Activated CD4-positive, alpha-beta T cell treated with anti-CD3 and anti-CD28 coated beads, Interleukin-2, amount 10 ng/mL, durations not matched to agents 7 days and 5 days (primary cell): ENCODE results near the gene RAB11FIP4. TPM values are rescaled to one million over a fixed set of nuclear protein-coding genes. Genes with fewer than 3 reads are reported as not detected.

Experiments used
- CTCF ChIA-PET: fragments of 350-600 bp; sonication (Branson Sonifier 250); formaldehyde crosslinking; loops from one replicate; lab custom pipeline; 2021; ENCODE audit warnings: antibody characterized with exemption; lab: Charles Lee
- POLR2A ChIA-PET: fragments of 350-600 bp; sonication (Branson Sonifier 250); formaldehyde crosslinking; loops from one replicate; lab custom pipeline; 2021; ENCODE audit warnings: antibody characterized with exemption; lab: Charles Lee
- DNase-seq: peaks from one replicate; pipeline ENCODE4 v3.0.0-alpha.2; 2020
- H3K27ac Mint-ChIP-seq: one replicate; pipeline ENCODE4 v1.8.0; 2021; ENCODE audit warnings: mild to moderate bottlenecking, moderate library complexity, mixed read lengths
- H3K27me3 Mint-ChIP-seq: one replicate; pipeline ENCODE4 v1.8.0; 2021; ENCODE audit warnings: mixed read lengths
- H3K36me3 Mint-ChIP-seq: one replicate; pipeline ENCODE4 v1.8.0; 2021; ENCODE audit warnings: low read depth, mixed read lengths
- H3K4me1 Mint-ChIP-seq: one replicate; pipeline ENCODE4 v1.8.0; 2021; ENCODE audit warnings: mixed read lengths
- H3K4me3 Mint-ChIP-seq: one replicate; pipeline ENCODE4 v1.8.0; 2021; ENCODE audit warnings: mild to moderate bottlenecking, moderate library complexity, mixed read lengths
- H3K9me3 Mint-ChIP-seq: one replicate; pipeline ENCODE4 v1.8.0; 2021; ENCODE audit warnings: mixed read lengths
- total RNA-seq, 2 experiments: library from RNA; stranded (reverse); gene quantifications; one replicate each; pipeline ENCODE4 v1.2.3, GENCODE V29; 2021

The RAB11FIP4 gene
- total RNA-seq, 2 experiments from 2014 or later = 34.4 to 35.5 TPM

GRCh38 chr17:31490671-31491375, 99.3 kb downstream of the RAB11FIP4 start:
- DNase-seq = no peak
- Mint-ChIP-seq H3K36me3 (peaks cover 2% of the 10 kb centered on the region), H3K4me3 (no peak overlapping the region), H3K9me3 (no peaks in the 10 kb centered on the region), H3K27me3 (no peaks in the 10 kb centered on the region), H3K4me1 (peaks cover 79% of the 10 kb centered on the region), H3K27ac (peak overlapping the region; percentile 98)
- ChIA-PET POLR2A (no interaction called here), CTCF (interaction anchor here (0.8 to 2.4 kb wide), 2 partner anchors 9 to 20 kb away, joined by 3 to 9 read pairs; no protein-coding TSS in a partner anchor)

- no peaks in the 10 kb centered on the region for H3K27me3 Mint-ChIP-seq
- H3K27ac Mint-ChIP-seq = peak overlapping the region; percentile 98
- peaks cover 2% of the 10 kb centered on the region for H3K36me3 Mint-ChIP-seq
- H3K4me3 Mint-ChIP-seq = no peak overlapping the region
- ChIA-PET POLR2A (no interaction called here), CTCF (interaction anchor here (0.8 to 2.4 kb wide), 2 partner anchors 10 to 19 kb away, joined by 3 to 9 read pairs; no protein-coding TSS in a partner anchor)
- DNase-seq = no peak
- peaks cover 84% of the 10 kb centered on the region for H3K4me1 Mint-ChIP-seq
- H3K9me3 Mint-ChIP-seq = no peaks in the 10 kb centered on the region
These were observed 100.1 kb downstream of the RAB11FIP4 start for GRCh38 chr17:31491376-31492131.

GRCh38 chr17:31492206-31492605, 100.7 kb downstream of the RAB11FIP4 start:
- POLR2A ChIA-PET = no interaction called here
- Mint-ChIP-seq H3K4me3 (no peak overlapping the region), H3K27me3 (no peaks in the 10 kb centered on the region), H3K9me3 (no peaks in the 10 kb centered on the region), H3K36me3 (peaks cover 2% of the 10 kb centered on the region), H3K4me1 (peaks cover 79% of the 10 kb centered on the region), H3K27ac (peak overlapping the region; percentile 98)
- CTCF ChIA-PET = interaction anchor here (0.9 to 2.4 kb wide), 4 partner anchors 11 to 21 kb away, joined by 4 to 9 read pairs (median 4); no protein-coding TSS in a partner anchor
- DNase-seq = no peak

GRCh38 chr17:31492880-31493655, 101.6 kb downstream of the RAB11FIP4 start:
- Mint-ChIP-seq H3K4me3 (peak overlapping the region; percentile 51), H3K27me3 (no peaks in the 10 kb centered on the region), H3K4me1 (peaks cover 81% of the 10 kb centered on the region), H3K36me3 (peaks cover 2% of the 10 kb centered on the region), H3K9me3 (no peaks in the 10 kb centered on the region), H3K27ac (peak overlapping the region; percentile 98)
- ChIA-PET POLR2A (no interaction called here), CTCF (interaction anchor here (0.9 to 2.4 kb wide), 6 partner anchors 9 to 20 kb away, joined by 3 to 9 read pairs (median 4); no protein-coding TSS in a partner anchor)
- peak; percentile 60 for DNase-seq

- Mint-ChIP-seq H3K4me3 (peak overlapping the region; percentile 51), H3K4me1 (peaks cover 81% of the 10 kb centered on the region), H3K9me3 (no peaks in the 10 kb centered on the region), H3K27me3 (no peaks in the 10 kb centered on the region), H3K36me3 (peaks cover 2% of the 10 kb centered on the region), H3K27ac (peak overlapping the region; percentile 98)
- ChIA-PET CTCF (interaction anchor here (0.8 to 1.0 kb wide), 4 partner anchors 9 to 20 kb away, joined by 3 to 5 read pairs (median 4); no protein-coding TSS in a partner anchor), POLR2A (no interaction called here)
- DNase-seq = no peak
These were observed 102.2 kb downstream of the RAB11FIP4 start for GRCh38 chr17:31493656-31494155.

GRCh38 chr17:31494259-31495021, 103.0 kb downstream of the RAB11FIP4 start:
- Mint-ChIP-seq H3K4me3 (peak overlapping the region; percentile 51), H3K4me1 (peaks cover 79% of the 10 kb centered on the region), H3K27me3 (no peaks in the 10 kb centered on the region), H3K27ac (peak overlapping the region; percentile 98), H3K36me3 (peaks cover 2% of the 10 kb centered on the region), H3K9me3 (no peaks in the 10 kb centered on the region)
- ChIA-PET CTCF (interaction anchor here (0.8 to 1.2 kb wide), 4 partner anchors 12 to 20 kb away, joined by 3 to 5 read pairs (median 4); no protein-coding TSS in a partner anchor), POLR2A (interaction anchor here (0.7 to 1.1 kb wide), 2 partner anchors 15 to 169 kb away, joined by 6 to 8 read pairs; no protein-coding TSS in a partner anchor)
- DNase-seq = peak; percentile 77

- Mint-ChIP-seq H3K27ac (peak overlapping the region; percentile 98), H3K4me3 (peak overlapping the region; percentile 30), H3K27me3 (no peaks in the 10 kb centered on the region), H3K4me1 (peaks cover 81% of the 10 kb centered on the region), H3K9me3 (no peaks in the 10 kb centered on the region), H3K36me3 (peaks cover 2% of the 10 kb centered on the region)
- POLR2A ChIA-PET = interaction anchor here (0.7 to 1.1 kb wide), 2 partner anchors 14 to 168 kb away, joined by 6 to 8 read pairs; no protein-coding TSS in a partner anchor
- no peak for DNase-seq
- CTCF ChIA-PET = interaction anchor here (1.2 kb wide), 1 partner anchor 11 kb away, joined by 3 read pairs; no protein-coding TSS in a partner anchor
These were observed 103.8 kb downstream of the RAB11FIP4 start for GRCh38 chr17:31495022-31495885.

- H3K4me3 Mint-ChIP-seq = no peak overlapping the region
- peaks cover 73% of the 10 kb centered on the region for H3K4me1 Mint-ChIP-seq
- ChIA-PET POLR2A (no interaction called here), CTCF (no interaction called here)
- DNase-seq = no peak
- peaks cover 2% of the 10 kb centered on the region for H3K36me3 Mint-ChIP-seq
- H3K27ac Mint-ChIP-seq = peak overlapping the region; percentile 68
- no peaks in the 10 kb centered on the region for H3K9me3 Mint-ChIP-seq
- no peaks in the 10 kb centered on the region for H3K27me3 Mint-ChIP-seq
These were observed 104.6 kb downstream of the RAB11FIP4 start for GRCh38 chr17:31496097-31496496.

- POLR2A ChIA-PET = no interaction called here
- Mint-ChIP-seq H3K9me3 (no peaks in the 10 kb centered on the region), H3K27me3 (no peaks in the 10 kb centered on the region), H3K36me3 (peaks cover 2% of the 10 kb centered on the region), H3K4me1 (peaks cover 68% of the 10 kb centered on the region), H3K27ac (peak overlapping the region; percentile 68), H3K4me3 (no peak overlapping the region)
- CTCF ChIA-PET = no interaction called here
- DNase-seq = no peak
These were observed 105.1 kb downstream of the RAB11FIP4 start for GRCh38 chr17:31496601-31497000.

GRCh38 chr17:31497431-31497830, 106.0 kb downstream of the RAB11FIP4 start:
- no peak for DNase-seq
- peak overlapping the region; percentile 73 for H3K27ac Mint-ChIP-seq
- POLR2A ChIA-PET = no interaction called here
- CTCF ChIA-PET = interaction anchor here (1.1 kb wide), 1 partner anchor 10 kb away, joined by 6 read pairs; no protein-coding TSS in a partner anchor
- H3K9me3 Mint-ChIP-seq = no peaks in the 10 kb centered on the region
- H3K4me1 Mint-ChIP-seq = peaks cover 60% of the 10 kb centered on the region
- no peak overlapping the region for H3K4me3 Mint-ChIP-seq
- no peaks in the 10 kb centered on the region for H3K27me3 Mint-ChIP-seq
- H3K36me3 Mint-ChIP-seq = peaks cover 2% of the 10 kb centered on the region
